ENCODE measurements around the gene RABEP1.

The RABEP1 gene

GRCh38 chr17:5370411-5370810 is 88.3 kb downstream of the RABEP1 start:
- Histone ChIP-seq H4K20me1 (ENCODE audit: insufficient read depth, low read length) (no peaks in the 10 kb centered on the region), H3K27ac (ENCODE audit: low read length) (no peak overlapping the region), H3K4me1 (ENCODE audit: low read length) (peaks cover 18% of the 10 kb centered on the region), H3K9ac (ENCODE audit: low read length) (no peak overlapping the region), H3K36me3 (replicated peaks; ENCODE audit: low read depth, low read length) (peaks cover 31% of the 10 kb centered on the region), H3K27me3 (ENCODE audit: low read depth, low read length) (no peaks in the 10 kb centered on the region), H2AFZ (ENCODE audit: low read depth, low read length) (no peak overlapping the region), H3K4me2 (ENCODE audit: low read length) (no peak overlapping the region), H3K4me3 (ENCODE audit: low read length) (no peak overlapping the region), H3K79me2 (ENCODE audit: low read length) (no peaks in the 10 kb centered on the region), H3K9me3 (ENCODE audit: insufficient read depth, low read length) (no peaks in the 10 kb centered on the region)
- no peak for TF ChIP-seq CTCF (IDR thresholded peaks at IDR 0.05; ENCODE audit: low read depth, low read length)
- TF ChIP-seq EZH2phosphoT487 (IDR thresholded peaks at IDR 0.05; ENCODE audit: low read depth) = no peak

- Histone ChIP-seq H3K4me2 (ENCODE audit: low read length) (peak overlapping the region; percentile 32; the same call in 1 of the 2 replicates), H3K27me3 (ENCODE audit: low read depth, low read length) (no peaks in the 10 kb centered on the region), H3K9me3 (ENCODE audit: insufficient read depth, low read length) (no peaks in the 10 kb centered on the region), H3K4me1 (ENCODE audit: low read length) (peaks cover 15% of the 10 kb centered on the region), H3K79me2 (ENCODE audit: low read length) (no peaks in the 10 kb centered on the region), H3K36me3 (replicated peaks; ENCODE audit: low read depth, low read length) (peaks cover 39% of the 10 kb centered on the region), H3K27ac (ENCODE audit: low read length) (peak overlapping the region; percentile 57), H3K9ac (ENCODE audit: low read length) (no peak overlapping the region), H2AFZ (ENCODE audit: low read depth, low read length) (no peak overlapping the region), H4K20me1 (ENCODE audit: insufficient read depth, low read length) (no peaks in the 10 kb centered on the region), H3K4me3 (ENCODE audit: low read length) (no peak overlapping the region)
- no peak for TF ChIP-seq EZH2phosphoT487 (IDR thresholded peaks at IDR 0.05; ENCODE audit: low read depth)
- TF ChIP-seq CTCF (IDR thresholded peaks at IDR 0.05; ENCODE audit: low read depth, low read length) = no peak
These were observed 91.0 kb downstream of the RABEP1 start for GRCh38 chr17:5373112-5373511.

GRCh38 chr17:5378566-5379207 is 96.6 kb downstream of the RABEP1 start:
- H3K36me3 ChIP-seq (replicated peaks; ENCODE audit: low read depth, low read length) = peaks cover 54% of the 10 kb centered on the region
- no peak overlapping the region for H3K4me3 ChIP-seq (ENCODE audit: low read length)
- H4K20me1 ChIP-seq (ENCODE audit: insufficient read depth, low read length) = no peaks in the 10 kb centered on the region
- TF ChIP-seq EZH2phosphoT487 (IDR thresholded peaks at IDR 0.05; ENCODE audit: low read depth) = no peak
- no peak for TF ChIP-seq CTCF (IDR thresholded peaks at IDR 0.05; ENCODE audit: low read depth, low read length)
- no peak overlapping the region for H3K27ac ChIP-seq (ENCODE audit: low read length)
- 0 out of 2 replicates have a peak, but pooled peaks cover under 1% of the 10 kb centered on the region for H3K4me1 ChIP-seq (ENCODE audit: low read length)
- H3K4me2 ChIP-seq (ENCODE audit: low read length) = no peak overlapping the region
- no peak overlapping the region for H3K9ac ChIP-seq (ENCODE audit: low read length)
- no peaks in the 10 kb centered on the region for H3K27me3 ChIP-seq (ENCODE audit: low read depth, low read length)
- H2AFZ ChIP-seq (ENCODE audit: low read depth, low read length) = no peak overlapping the region
- H3K79me2 ChIP-seq (ENCODE audit: low read length) = no peaks in the 10 kb centered on the region
- H3K9me3 ChIP-seq (ENCODE audit: insufficient read depth, low read length) = no peaks in the 10 kb centered on the region

DNA sequence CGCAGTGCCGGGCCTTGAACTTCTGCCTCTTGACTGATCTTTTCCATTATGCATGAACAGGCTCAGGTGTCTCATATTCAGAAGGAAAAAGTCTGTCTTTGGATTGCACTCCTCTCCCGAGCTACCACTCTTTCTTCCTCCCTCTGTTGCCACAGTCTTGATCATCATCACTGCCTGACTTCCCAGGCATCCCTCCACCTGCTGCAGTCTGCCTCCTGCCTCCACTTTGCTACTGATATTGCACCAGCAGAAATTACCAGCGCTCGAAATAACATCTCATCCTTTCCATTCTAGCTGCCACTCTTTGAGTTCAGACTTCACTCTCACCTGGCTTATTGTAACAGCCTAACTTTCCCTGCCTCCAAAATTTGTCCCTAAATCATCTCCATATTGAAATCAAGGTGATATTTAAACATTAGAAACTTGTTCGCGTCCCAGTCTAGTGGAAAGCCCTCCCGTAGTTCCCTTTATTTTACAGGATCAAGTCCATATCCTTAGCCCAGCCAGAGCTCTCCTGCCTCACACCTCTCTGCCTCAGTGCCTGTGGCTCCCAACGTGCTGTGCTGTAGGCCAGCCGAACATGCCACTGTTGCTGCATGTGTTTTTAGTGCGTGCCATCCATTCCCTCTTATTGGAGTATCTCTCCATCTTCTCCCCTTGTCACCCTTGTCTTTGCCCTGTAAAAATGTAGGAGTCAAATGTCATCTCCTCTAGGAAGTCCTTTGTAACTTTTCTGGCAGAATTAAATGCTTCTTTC is 97.4 kb downstream of the RABEP1 start:
- Histone ChIP-seq H3K79me2 (ENCODE audit: low read length) (no peaks in the 10 kb centered on the region), H4K20me1 (ENCODE audit: insufficient read depth, low read length) (no peaks in the 10 kb centered on the region), H3K27me3 (ENCODE audit: low read depth, low read length) (no peaks in the 10 kb centered on the region), H3K4me1 (ENCODE audit: low read length) (no peaks in the 10 kb centered on the region), H3K27ac (ENCODE audit: low read length) (no peak overlapping the region), H3K9ac (ENCODE audit: low read length) (no peak overlapping the region), H3K4me2 (ENCODE audit: low read length) (no peak overlapping the region), H2AFZ (ENCODE audit: low read depth, low read length) (no peak overlapping the region), H3K9me3 (ENCODE audit: insufficient read depth, low read length) (no peaks in the 10 kb centered on the region), H3K4me3 (ENCODE audit: low read length) (no peak overlapping the region), H3K36me3 (replicated peaks; ENCODE audit: low read depth, low read length) (peaks cover 60% of the 10 kb centered on the region)
- TF ChIP-seq CTCF (IDR thresholded peaks at IDR 0.05; ENCODE audit: low read depth, low read length) (no peak), EZH2phosphoT487 (IDR thresholded peaks at IDR 0.05; ENCODE audit: low read depth) (no peak)

Data from OCI-LY3 (cell line).